Epithelial cell of prostate (primary cell): ENCODE data around the gene DUXA.

ENCODE experiments used
- DNase-seq: peaks from one replicate; pipeline ENCODE4 v3.0.0-alpha.2; 2011; ENCODE audit warnings: low read depth, low spot score
- H3K27ac ChIP-seq: fragments of 450-650 bp; 2 replicates; pipeline ENCODE4 v1.5.1; 2017; ENCODE audit warnings: mild to moderate bottlenecking

Gene DUXA

GRCh38 chr19:57110592-57111328 lies 56.5 kb downstream of the DUXA start:
- no peak overlapping the region for H3K27ac ChIP-seq
- no peak for DNase-seq

- H3K27ac ChIP-seq = no peak overlapping the region
- no peak for DNase-seq
Observed at GRCh38 chr19:57106722-57107235, 60.5 kb downstream of the DUXA start.

DNA sequence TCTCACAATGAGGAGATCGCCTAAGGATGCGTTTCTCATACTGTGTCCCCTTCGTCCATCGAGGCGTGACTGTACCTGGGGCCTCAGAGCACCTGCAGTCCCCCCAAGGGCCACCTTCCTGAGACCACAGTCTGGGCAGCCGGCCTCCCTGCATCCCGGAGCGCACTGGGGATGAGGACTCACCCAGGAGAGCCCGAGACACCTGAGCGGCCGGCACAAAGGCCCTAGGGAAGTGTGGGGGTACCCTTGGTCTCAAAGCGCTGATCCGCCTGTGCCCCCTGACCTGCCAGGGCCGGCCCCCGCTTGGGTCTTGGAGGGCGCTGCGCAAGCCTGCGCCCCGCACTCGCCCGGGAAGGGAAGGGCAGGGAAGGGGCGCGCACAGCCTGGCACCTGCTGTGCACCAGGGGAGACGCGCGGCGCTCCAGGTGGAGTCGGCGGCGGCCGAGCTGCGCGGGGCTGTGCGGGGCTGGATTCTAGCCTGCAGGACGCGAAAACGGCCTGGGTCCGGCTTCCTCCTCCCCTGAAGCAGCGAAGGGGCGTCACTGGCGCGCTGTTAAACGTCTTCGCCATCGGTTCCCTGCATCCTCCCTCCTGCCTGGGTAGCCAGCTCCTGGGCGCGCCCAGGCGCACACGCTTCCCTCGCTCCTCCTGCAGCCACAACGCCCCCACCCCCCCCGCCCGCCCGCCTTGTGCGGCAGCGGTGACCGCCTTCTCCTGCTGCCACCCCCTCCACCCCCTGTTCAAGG lies 61.1 kb downstream of the DUXA start:
- no peak for DNase-seq
- no peak overlapping the region for H3K27ac ChIP-seq
